Measurements from ENCODE around the gene TBCC. TPM values are rescaled to one million over a fixed set of nuclear protein-coding genes. Genes with fewer than 3 reads are reported as not detected.
"Not testable (repeated sequence)": the region's sequence is repeated elsewhere in the genome, so short reads cannot be mapped to it uniquely, and the experiment has no call there.

Gene TBCC
- total RNA-seq, 2 donors from 2014 or later, result 21.3 to 26.4 TPM

DNA sequence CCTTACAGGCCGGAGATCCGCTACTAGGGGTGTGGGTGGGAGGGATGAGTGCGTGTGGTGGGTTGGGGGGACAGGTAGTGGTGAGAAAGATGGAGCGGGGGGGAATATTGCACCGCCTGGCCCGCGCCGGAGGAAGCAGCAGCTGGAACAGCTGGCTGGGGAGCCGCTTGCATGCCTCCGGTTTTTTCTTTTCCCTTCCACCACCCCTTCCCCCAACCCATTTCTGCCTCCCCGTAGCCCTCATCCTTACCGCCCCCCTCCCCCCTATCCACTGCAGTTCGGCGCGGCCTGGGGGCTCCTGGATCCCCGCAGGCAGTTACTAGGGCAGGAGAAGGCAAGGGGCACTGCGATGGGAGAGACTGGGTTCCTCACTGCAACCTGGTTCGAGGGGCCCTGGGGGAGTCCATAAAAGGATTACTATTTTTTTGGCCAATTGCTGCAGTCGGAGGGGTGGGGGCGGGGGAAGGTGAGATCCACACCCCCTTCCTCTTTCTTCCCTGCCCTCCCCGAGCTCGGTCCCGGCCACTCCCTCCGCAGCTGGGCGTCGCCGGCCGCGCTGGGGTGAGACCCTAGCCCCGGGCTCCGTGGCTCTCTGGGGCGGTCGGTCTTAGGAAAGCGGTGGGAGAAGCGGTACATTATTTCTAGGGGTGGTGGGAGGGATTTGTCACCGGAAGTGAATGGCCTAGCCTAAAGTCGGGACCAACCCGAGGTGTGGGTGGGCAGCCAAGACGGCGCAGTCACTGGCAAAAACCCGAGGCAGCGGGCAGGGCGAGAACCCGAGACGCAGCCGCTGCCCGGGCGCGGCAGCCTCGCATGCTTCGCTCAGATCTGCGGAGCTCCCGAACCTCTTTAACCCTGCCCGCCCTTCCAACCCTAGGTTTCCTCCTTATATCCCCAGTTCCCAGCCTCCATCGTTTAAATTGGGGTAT lies 824 bp upstream of the TBCC start:
- ATAC-seq (peak; percentile 73), DNase-seq (peak; percentile 83 to 85)
- intact Hi-C loops (cut with DNase I, micrococcal nuclease), result loop anchor here in 1 of 2 donors (5.0 kb wide), 1 partner anchor 131 kb away; the partner anchor contains the start of gene RPL7L1

GRCh38 chr6:42745083-42745639 lies 742 bp downstream of the TBCC start:
- peak in 1 of 2 donors; percentile 33 for DNase-seq
- intact Hi-C loops (cut with DNase I, micrococcal nuclease), result loop anchor here in 1 of 2 donors (5.0 kb wide), 1 partner anchor 132 kb away; the partner anchor contains the start of gene RPL7L1
- ATAC-seq, result peak; percentile 12

DNA sequence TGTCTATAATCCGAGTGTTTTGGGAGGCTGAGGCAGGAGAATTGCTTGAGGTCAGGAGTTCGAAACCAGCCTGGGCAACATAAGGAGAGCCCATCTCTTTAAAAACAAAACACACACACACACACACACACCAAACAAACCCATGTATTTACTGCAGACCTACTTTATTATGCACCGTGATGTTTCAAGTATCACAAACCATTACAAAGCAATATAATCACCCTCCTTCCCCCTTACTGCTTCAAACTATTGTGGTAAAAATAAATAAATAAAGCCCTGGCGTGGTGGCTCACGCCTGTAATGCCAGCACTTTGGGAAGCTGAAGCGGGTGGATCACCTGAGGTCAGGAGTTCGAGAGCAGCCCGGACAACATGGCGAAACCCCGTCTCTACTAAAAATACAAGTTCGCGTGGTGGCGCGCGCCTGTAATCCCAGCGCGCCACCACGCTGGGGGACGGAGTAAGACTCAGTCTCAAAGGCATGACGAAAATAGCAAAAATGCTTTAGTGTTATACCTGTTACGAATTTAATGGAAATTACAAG lies 1.5 kb downstream of the TBCC start:
- intact Hi-C loops (cut with DNase I, micrococcal nuclease), result no loop called here
- DNase-seq (no peak), ATAC-seq (no peak)

GRCh38 chr6:42742116-42742894 lies 3.6 kb downstream of the TBCC start:
- intact Hi-C loops (cut with DNase I, micrococcal nuclease), result no loop called here
- ATAC-seq (no peak), DNase-seq (no peak)

DNA sequence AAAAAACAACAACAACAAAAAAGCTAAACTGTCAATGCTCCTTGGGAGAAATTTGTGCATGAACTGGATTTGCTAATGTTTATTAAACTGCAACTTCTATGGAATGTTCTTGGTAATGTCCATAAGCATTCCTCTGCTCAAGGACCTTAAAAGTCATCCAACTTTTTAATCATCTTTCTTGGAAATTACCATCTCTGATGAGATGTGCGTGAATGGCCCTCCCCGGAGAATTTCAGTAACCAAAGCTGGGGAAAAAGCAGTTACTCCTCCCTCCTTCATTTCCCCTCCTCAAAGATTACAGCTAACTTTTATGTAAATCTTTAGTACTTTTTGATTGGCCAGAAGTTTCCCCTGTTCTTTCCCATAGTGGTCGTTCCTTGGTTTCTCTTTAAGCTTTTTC lies 5.2 kb downstream of the TBCC start:
- no peak for DNase-seq
- ATAC-seq, result no peak
- intact Hi-C loops (cut with DNase I, micrococcal nuclease), result no loop called here

- no peak for DNase-seq
- ATAC-seq, result no peak
- intact Hi-C loops (cut with DNase I, micrococcal nuclease), result no loop called here
Measured at GRCh38 chr6:42735976-42736375, 9.9 kb downstream of the TBCC start.

DNA sequence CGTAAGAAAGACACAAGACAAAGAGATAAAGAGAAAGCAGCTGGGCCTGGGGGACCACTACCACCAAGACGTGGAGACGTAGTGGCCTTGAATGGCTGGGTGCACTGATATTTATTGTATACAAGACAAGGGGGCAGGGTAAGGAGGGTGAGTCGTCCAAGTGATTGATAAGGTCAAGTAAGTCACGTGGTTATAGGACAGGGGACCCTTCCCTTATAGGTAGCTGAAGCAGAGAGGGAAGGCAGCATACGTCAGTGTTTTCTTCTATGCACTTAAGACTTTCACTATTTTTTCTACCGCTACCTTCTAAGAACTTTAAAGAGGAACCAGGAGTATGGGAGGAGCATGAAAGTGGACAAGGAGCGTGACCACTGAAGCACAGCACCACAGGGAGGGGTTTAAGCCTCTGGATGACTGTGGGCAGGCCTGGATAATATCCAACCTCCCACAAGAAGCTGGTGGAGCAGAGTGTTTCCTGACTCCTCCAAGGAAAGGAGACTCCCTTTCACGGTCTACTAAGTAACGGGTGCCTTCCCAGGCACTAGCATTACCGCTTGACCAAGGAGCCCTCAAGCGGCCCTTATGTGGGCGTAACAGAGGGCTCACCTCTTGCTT lies 11.9 kb downstream of the TBCC start:
- intact Hi-C loops (cut with DNase I, micrococcal nuclease); DNase-seq; ATAC-seq: not testable (repeated sequence)

- ATAC-seq, result peak; percentile 32
- intact Hi-C loops (cut with DNase I, micrococcal nuclease), result loop anchor here in 1 of 2 donors (5.0 kb wide), 1 partner anchor 67 kb away; no protein-coding TSS in a partner anchor
Measured at GRCh38 chr6:42729731-42730130, 16.2 kb downstream of the TBCC start.

DNA sequence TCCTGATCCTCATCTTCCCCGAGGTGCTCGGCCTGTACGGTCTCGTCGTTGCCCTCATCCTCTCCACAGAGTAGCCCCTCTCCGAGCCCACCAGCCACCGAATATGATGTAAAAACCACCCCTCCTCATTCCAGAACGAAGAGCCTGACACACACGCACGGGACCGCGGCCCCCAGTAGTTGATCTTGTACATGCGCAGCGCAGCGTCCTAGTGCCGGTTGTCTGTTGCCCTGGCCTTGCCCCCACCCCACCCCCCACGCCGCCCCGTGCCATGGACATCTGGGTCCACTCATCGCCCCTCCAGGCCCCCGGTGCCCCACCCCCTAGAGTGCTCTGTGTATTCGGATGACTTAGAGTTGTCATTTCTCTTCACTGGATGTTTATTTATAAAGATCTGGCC lies 18.3 kb downstream of the TBCC start:
- DNase-seq (peak in 1 of 2 donors; percentile 39), ATAC-seq (no peak)
- intact Hi-C loops (cut with DNase I, micrococcal nuclease), result loop anchor here in 1 of 2 donors (5.0 kb wide), 1 partner anchor 65 kb away; no protein-coding TSS in a partner anchor

More at GRCh38 chr6:42729731-42730130, 16.2 kb downstream of the TBCC start:
- no peak for DNase-seq

DNA sequence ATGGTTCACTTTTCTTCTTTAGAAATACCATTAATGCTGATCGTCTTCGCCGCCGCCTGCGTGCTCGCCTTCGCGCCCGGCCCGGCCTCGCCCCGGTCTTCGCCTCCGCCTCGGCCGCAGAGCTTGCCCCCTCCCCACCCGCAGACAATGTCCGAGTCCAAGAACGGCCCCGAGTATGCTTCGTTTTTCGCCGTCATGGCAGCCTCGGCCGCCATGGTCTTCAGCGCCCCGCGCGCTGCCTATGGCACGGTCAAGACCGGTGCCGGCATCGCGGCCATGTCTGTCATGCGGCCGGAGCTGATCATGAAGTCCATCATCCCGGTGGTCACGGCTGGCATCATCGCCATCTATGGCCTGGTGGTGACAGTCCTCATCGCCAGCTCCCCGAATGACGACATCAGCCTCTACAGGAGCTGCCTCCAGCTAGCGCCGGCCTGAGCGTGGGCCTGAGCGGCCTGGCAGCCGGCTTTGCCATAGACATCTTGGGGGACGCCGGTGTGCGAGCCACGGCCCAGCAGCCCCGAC lies 18.8 kb downstream of the TBCC start:
- intact Hi-C loops (cut with DNase I, micrococcal nuclease), result loop anchor here in 1 of 2 donors (5.0 kb wide), 1 partner anchor 65 kb away; no protein-coding TSS in a partner anchor
- DNase-seq (peak in 1 of 2 donors; percentile 33), ATAC-seq (peak; percentile 47)

DNA sequence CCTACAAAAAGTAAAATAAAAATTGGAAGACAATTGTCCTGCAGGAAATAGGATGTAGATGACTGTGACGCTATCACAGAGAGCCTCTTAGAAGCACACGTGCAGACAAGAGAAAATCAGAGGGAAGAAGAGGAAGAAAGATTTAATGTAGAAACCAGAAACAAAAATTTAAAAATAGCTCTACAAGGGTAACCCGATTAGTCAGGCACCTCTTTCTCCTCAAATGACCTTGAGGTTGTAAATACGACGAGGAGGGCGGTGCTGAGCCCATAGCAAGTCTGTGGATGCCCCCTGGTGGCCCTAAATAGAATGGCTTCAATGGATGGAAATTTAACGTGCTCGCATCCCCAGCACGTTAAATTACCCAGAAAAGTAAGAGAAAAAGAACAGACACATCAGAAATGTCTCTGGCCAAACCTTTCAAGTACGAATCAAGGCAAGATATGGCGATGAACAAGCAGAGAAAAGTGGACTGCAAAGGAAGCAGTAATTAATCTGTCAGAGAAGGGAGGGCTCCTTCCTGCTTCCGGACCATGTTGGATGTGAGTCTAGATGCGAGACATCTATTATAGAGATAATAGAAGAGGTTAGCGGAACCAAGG lies 19.3 kb downstream of the TBCC start:
- intact Hi-C loops (cut with DNase I, micrococcal nuclease), result loop anchor here in 1 of 2 donors (5.0 kb wide), 1 partner anchor 64 kb away; no protein-coding TSS in a partner anchor
- peak; percentile 94 for ATAC-seq
- peak; percentile 73 to 84 for DNase-seq

- no peak for ATAC-seq
- intact Hi-C loops (cut with DNase I, micrococcal nuclease), result loop anchor here in 1 of 2 donors (5.0 kb wide), 1 partner anchor 64 kb away; no protein-coding TSS in a partner anchor
Measured at GRCh38 chr6:42726026-42726425, 19.9 kb downstream of the TBCC start.

DNA sequence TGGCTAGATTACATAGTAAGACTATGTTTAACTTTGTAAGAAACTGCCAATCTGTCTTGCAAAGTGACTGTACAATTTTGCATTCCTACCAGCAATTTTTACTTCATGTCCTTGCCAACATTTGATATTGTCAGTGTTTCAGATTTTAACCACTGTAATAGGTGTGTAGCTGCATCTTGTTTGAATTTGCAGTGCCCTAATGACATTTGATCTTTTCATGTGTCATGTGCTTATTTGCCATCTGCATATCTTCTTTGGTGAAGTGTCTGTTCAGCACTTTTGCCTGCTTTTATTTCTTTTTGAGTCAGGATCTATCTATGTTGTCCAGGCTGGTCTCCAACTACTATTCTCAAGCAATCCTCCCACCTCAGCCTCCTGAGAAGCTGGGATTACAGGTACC lies 21.1 kb downstream of the TBCC start:
- ATAC-seq (no peak), DNase-seq (no peak)
- intact Hi-C loops (cut with DNase I, micrococcal nuclease), result loop anchor here in 1 of 2 donors (5.0 kb wide), 1 partner anchor 63 kb away; no protein-coding TSS in a partner anchor

More at GRCh38 chr6:42726026-42726425, 19.9 kb downstream of the TBCC start:
- DNase-seq, result no peak

- intact Hi-C loops (cut with DNase I, micrococcal nuclease), result no loop called here
- DNase-seq (no peak), ATAC-seq (no peak)
Measured at GRCh38 chr6:42722497-42722896, 23.4 kb downstream of the TBCC start, which contains the start of gene PRPH2. PRPH2 (minus strand) TSS chr6:42722597; CDS start chr6:42722334, 263 bp downstream.

GRCh38 chr6:42720739-42721138 lies 25.2 kb downstream of the TBCC start:
- intact Hi-C loops (cut with DNase I, micrococcal nuclease), result no loop called here
- no peak for ATAC-seq
- DNase-seq, result no peak

DNA sequence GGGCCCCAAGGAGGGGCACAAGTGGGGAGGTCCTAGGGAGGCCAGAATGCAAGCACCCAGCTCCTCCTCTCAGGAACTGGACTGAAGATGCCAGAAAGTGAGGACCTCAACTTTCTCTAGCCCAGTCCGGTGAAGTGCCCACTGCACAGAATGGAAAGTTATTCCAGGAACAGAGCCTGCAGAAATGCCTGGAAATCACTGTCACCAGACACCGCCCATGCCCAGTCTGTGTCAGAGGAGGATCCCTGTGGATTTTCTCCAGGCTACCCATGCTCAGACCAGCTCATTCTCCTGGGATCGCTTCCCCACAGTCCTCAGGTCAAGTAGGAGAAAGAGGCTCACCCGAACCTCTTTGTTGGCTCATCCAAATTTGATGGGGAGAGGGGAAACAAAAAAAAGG lies 30.0 kb downstream of the TBCC start:
- DNase-seq, result no peak
- intact Hi-C loops (cut with DNase I, micrococcal nuclease), result no loop called here
- ATAC-seq, result no peak

GRCh38 chr6:42714098-42714761 lies 31.7 kb downstream of the TBCC start:
- intact Hi-C loops (cut with DNase I, micrococcal nuclease), result no loop called here
- DNase-seq (no peak), ATAC-seq (no peak)

Measured in left colon (tissue), 2 donors.